Measurements from ENCODE around the gene PLB1.

Gene PLB1

DNA sequence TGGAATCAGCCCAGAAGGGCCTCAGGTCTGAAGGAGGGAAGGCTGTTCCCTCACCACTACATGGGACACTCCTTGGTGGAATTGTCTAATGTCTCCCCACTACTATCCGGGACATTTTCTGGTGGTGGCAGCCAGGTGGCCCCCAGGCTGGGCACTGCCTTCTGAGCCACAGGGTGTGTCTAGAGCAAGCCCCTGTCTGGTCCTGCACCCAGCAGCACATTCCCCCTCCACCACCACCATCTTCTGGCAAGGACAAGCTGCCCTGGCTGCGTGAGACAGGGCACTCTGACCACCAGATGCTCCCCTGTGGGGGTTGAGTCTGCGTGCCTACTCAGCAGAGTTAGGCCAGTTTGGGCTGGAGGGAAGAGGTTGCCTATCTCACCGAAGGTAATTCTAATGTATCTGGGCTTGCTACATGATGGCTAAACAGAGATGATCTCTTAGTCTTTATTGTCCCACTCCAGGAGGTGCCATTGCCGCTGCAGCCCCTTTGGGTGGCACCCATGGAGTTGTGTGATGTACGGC, 106.3 kb downstream of the PLB1 start:
- in situ Hi-C loops (cut with HindIII; ENCODE audit: low pct_unique_long_range_greater_than_20kb, low sequenced_read_pairs) = no loop called here
- no peak for TF ChIP-seq JUND (IDR thresholded peaks at IDR 0.05; ENCODE audit: low read depth)
- DNase-seq (ENCODE audit: low read depth in 1 of 2, low spot score in 1 of 2) = no peak

DNA sequence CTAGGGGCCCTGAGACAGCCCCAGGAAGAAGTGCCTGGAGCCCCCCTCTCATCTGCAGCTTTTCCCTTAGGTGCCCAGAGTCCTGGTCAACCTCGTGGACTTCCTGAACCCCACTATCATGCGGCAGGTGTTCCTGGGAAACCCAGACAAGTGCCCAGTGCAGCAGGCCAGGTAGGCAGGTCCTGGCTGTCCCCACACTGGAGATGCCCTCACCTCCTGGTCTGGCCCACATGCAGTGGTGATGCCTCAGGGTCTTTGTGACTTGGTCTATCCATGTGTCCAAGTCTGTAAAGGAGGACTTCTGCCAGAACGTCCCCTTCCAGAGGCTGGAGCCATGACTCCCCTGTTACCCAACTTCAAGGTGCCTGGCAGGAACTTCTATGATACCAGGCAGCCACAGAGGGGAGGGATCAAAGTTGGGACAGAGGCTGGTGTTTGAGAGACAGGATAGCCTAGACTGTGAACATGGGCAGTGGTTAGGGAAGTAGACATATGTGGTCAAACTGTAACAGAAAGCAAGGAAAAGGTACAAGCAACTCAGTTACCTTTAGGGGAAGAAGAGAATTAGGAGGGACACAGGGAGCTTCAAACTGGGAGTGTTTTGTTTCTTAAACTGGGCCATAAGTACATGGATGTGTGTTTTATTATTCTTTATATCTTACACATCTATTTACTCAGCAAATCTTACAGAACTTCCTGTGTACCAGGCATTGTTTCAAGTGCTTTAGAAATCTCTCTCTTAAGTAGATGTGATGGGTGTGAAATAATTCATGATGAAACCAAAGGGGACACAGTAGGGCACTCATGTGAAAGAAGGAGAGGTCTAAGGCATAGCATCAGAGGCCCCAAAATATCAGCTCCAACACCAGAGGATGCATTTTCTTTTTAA, 107.1 kb downstream of the PLB1 start:
- in situ Hi-C loops (cut with HindIII; ENCODE audit: low pct_unique_long_range_greater_than_20kb, low sequenced_read_pairs) = no loop called here
- TF ChIP-seq JUND (IDR thresholded peaks at IDR 0.05; ENCODE audit: low read depth) = no peak
- DNase-seq (ENCODE audit: low read depth in 1 of 2, low spot score in 1 of 2) = no peak

DNA sequence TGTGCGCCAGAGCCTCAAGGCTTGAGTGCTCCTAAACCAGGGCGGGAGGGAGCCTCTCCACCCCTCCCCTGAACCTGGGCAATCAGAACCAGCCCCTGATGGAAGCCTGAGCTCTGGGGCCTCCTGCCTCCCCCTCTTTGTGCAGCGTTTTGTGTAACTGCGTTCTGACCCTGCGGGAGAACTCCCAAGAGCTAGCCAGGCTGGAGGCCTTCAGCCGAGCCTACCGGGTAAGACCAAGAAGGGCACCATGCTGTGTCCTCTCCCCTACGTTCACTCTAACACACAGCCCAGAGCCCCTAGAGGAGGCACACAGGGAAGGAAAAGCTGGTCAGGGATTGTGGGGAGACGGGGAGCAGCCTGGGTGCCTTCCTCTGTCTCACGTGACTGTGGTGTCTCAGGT, 108.0 kb downstream of the PLB1 start:
- DNase-seq (ENCODE audit: low read depth in 1 of 2, low spot score in 1 of 2) = no peak
- no peak for TF ChIP-seq JUND (IDR thresholded peaks at IDR 0.05; ENCODE audit: low read depth)
- in situ Hi-C loops (cut with HindIII; ENCODE audit: low pct_unique_long_range_greater_than_20kb, low sequenced_read_pairs) = no loop called here

- TF ChIP-seq JUND (IDR thresholded peaks at IDR 0.05; ENCODE audit: low read depth) = no peak
- in situ Hi-C loops (cut with HindIII; ENCODE audit: low pct_unique_long_range_greater_than_20kb, low sequenced_read_pairs) = no loop called here
- peak in 1 of 2 experiments; percentile 17 for DNase-seq (ENCODE audit: low read depth in 1 of 2, low spot score in 1 of 2)
These were observed 108.5 kb downstream of the PLB1 start for GRCh38 chr2:28604284-28604843.

GRCh38 chr2:28606986-28607441, 111.2 kb downstream of the PLB1 start:
- in situ Hi-C loops (cut with HindIII; ENCODE audit: low pct_unique_long_range_greater_than_20kb, low sequenced_read_pairs) = no loop called here
- TF ChIP-seq JUND (IDR thresholded peaks at IDR 0.05; ENCODE audit: low read depth) = no peak
- no peak for DNase-seq (ENCODE audit: low read depth in 1 of 2, low spot score in 1 of 2)

DNA sequence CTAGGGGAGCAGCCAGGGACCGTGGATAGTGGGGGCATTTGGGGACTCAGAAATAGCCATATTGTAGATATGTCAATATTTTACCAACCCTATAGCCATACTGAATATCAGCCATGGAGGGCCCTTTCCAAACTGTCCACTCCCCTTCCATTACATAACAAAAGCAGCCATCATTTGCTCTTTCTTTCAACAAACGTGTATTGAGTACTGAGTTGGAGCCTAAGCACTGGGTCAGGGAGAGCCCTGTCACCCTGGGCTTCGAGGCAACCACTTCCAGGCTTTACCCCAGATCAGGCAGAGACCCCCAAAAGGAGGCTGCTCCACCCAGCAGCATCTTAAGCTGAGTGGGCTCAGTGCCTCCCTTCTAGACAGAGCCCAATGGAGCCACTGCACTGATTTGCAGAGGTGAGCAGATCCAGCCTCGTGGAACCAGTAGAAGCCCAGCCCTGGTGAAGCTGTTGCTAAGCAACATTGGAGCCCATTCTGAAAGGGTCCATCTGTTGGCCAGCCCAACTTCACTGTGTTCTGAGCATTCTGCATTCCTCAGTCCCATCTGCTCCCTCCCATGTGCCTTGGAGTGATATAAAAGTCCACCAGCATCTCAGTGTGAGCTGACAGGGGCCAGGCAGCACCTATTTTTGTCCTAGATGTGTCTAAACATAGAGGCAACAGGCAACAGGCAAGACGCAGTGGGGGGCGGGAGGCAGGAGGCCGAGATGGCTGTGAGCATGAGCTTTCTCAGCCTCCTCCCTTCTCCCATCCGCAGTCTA, 112.1 kb downstream of the PLB1 start:
- TF ChIP-seq JUND (IDR thresholded peaks at IDR 0.05; ENCODE audit: low read depth) = no peak
- in situ Hi-C loops (cut with HindIII; ENCODE audit: low pct_unique_long_range_greater_than_20kb, low sequenced_read_pairs) = no loop called here
- no peak for DNase-seq (ENCODE audit: low read depth in 1 of 2, low spot score in 1 of 2)

GRCh38 chr2:28608500-28609424, 112.9 kb downstream of the PLB1 start:
- DNase-seq (ENCODE audit: low read depth in 1 of 2, low spot score in 1 of 2) = no peak
- in situ Hi-C loops (cut with HindIII; ENCODE audit: low pct_unique_long_range_greater_than_20kb, low sequenced_read_pairs) = no loop called here
- no peak for TF ChIP-seq JUND (IDR thresholded peaks at IDR 0.05; ENCODE audit: low read depth)

GRCh38 chr2:28610583-28611201, 114.8 kb downstream of the PLB1 start:
- no peak for DNase-seq (ENCODE audit: low read depth in 1 of 2, low spot score in 1 of 2)
- TF ChIP-seq JUND (IDR thresholded peaks at IDR 0.05; ENCODE audit: low read depth) = no peak
- in situ Hi-C loops (cut with HindIII; ENCODE audit: low pct_unique_long_range_greater_than_20kb, low sequenced_read_pairs) = no loop called here

DNA sequence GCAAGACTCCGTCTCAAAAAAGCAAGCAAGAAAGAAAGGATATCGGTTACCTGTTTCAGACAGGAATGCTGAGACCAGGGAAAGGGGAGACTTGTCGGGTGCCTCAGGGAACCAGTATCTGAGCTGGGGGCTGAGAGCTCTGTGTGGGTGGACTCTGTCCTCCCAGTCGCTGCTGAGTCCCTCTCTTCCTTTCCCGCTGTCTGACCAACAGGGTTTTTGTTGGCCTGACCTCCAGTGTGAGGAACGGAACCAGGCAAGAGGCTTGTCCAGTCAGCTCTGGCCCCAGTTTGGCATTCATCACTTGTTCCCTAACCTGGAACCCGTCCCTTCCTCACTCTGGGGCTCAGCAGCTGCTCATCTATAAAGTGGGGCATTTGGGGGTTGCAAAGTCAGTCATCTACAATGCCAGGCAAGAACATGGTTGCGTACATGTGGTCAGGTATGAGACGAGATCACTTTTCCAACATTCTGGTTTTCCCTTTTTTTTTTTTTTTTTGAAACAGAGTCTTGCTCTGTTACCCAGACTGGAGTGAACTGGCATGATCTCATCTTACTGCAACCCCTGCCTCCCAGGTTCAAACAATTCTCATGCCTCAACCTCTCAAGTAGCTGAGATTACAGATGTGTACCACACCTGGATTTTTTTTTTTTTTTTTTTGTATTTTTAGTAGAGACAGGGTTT, 116.4 kb downstream of the PLB1 start:
- TF ChIP-seq JUND (IDR thresholded peaks at IDR 0.05; ENCODE audit: low read depth) = no peak
- DNase-seq (ENCODE audit: low read depth in 1 of 2, low spot score in 1 of 2) = no peak
- in situ Hi-C loops (cut with HindIII; ENCODE audit: low pct_unique_long_range_greater_than_20kb, low sequenced_read_pairs) = no loop called here

DNA sequence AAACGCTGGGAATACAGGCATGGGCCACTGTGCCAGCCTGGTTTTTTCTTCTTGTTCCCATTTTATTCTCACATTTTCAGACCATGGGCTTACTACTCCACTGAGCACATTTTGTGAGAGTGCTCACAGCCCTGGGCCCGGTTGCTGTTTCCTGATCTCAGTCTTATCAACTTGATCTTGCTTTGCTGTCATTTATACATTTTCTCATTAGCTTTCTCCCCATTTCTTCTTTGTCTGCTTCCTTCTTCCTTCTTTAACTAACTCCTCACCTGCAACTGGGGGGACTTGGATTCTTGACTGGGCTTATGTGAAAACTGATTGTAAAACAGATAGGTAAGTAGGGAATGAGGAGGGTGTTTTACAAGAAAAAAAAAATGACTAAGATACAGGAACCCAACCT, 117.3 kb downstream of the PLB1 start:
- in situ Hi-C loops (cut with HindIII; ENCODE audit: low pct_unique_long_range_greater_than_20kb, low sequenced_read_pairs) = no loop called here
- DNase-seq (ENCODE audit: low read depth in 1 of 2, low spot score in 1 of 2) = no peak
- no peak for TF ChIP-seq JUND (IDR thresholded peaks at IDR 0.05; ENCODE audit: low read depth)
